ENCODE measurements around the gene SH2D3C.

The SH2D3C gene

GRCh38 chr9:127816728-127817127 is 38.3 kb upstream of the SH2D3C start:
- TF ChIP-seq CTCF (IDR thresholded peaks at IDR 0.05; ENCODE audit: insufficient read depth, low read depth, low read length, missing control alignments), result no peak
- no peak for DNase-seq (ENCODE audit: low read depth)
- no peak overlapping the region for H3K4me3 ChIP-seq (ENCODE audit: low read depth, low read length)

- H3K4me3 ChIP-seq (ENCODE audit: low read depth, low read length), result no peak overlapping the region
- DNase-seq (ENCODE audit: low read depth), result no peak
- TF ChIP-seq CTCF (IDR thresholded peaks at IDR 0.05; ENCODE audit: insufficient read depth, low read depth, low read length, missing control alignments), result no peak
Observed at GRCh38 chr9:127816362-127816725, 37.9 kb upstream of the SH2D3C start.

- no peak for TF ChIP-seq CTCF (IDR thresholded peaks at IDR 0.05; ENCODE audit: insufficient read depth, low read depth, low read length, missing control alignments)
- H3K4me3 ChIP-seq (ENCODE audit: low read depth, low read length), result no peak overlapping the region
- no peak for DNase-seq (ENCODE audit: low read depth)
Observed at GRCh38 chr9:127815512-127816361, 37.3 kb upstream of the SH2D3C start.

- TF ChIP-seq CTCF (IDR thresholded peaks at IDR 0.05; ENCODE audit: insufficient read depth, low read depth, low read length, missing control alignments), result no peak
- DNase-seq (ENCODE audit: low read depth), result no peak
- no peak overlapping the region for H3K4me3 ChIP-seq (ENCODE audit: low read depth, low read length)
Observed at GRCh38 chr9:127814619-127815511, 36.4 kb upstream of the SH2D3C start.

- no peak for TF ChIP-seq CTCF (IDR thresholded peaks at IDR 0.05; ENCODE audit: insufficient read depth, low read depth, low read length, missing control alignments)
- no peak overlapping the region for H3K4me3 ChIP-seq (ENCODE audit: low read depth, low read length)
- DNase-seq (ENCODE audit: low read depth), result no peak
Observed at GRCh38 chr9:127813686-127814226, 35.3 kb upstream of the SH2D3C start.

GRCh38 chr9:127812936-127813675 is 34.6 kb upstream of the SH2D3C start:
- no peak for DNase-seq (ENCODE audit: low read depth)
- H3K4me3 ChIP-seq (ENCODE audit: low read depth, low read length), result no peak overlapping the region
- TF ChIP-seq CTCF (IDR thresholded peaks at IDR 0.05; ENCODE audit: insufficient read depth, low read depth, low read length, missing control alignments), result no peak
